GM12878 (cell line): ENCODE data around the gene ABCA4. TPM values are rescaled to one million over a fixed set of nuclear protein-coding genes. Genes with fewer than 3 reads are reported as not detected.

Experiments
- ATAC-seq: fragments of 200-7000 bp; cut with Tn5 transposase; 3 replicates; pipeline ENCODE4 v1.9.1; 2020; ENCODE audit warnings: mild to moderate bottlenecking, moderate library complexity
- BruUV-seq: library from RNA; stranded (reverse); fragments of 400-500 nt; replicated peaks from 2 replicates; lab custom pipeline; 2021; lab: Mats Ljungman, UMichigan
- CTCF ChIA-PET: fragments of 300-600 bp; sonication (Branson Sonifier 250); formaldehyde crosslinking; extraction: SDS; loops from one replicate; lab custom pipeline; 2021; ENCODE audit warnings: inconsistent platforms; lab: Yijun Ruan, JAX
- POLR2A ChIA-PET: fragments of 350-600 bp; formaldehyde crosslinking; extraction: SDS; loops from one replicate; lab custom pipeline; 2021; ENCODE audit warnings: inconsistent platforms; lab: Charles Lee
- RAD21 ChIA-PET: fragments of 300-600 bp; sonication (Branson Sonifier 250); formaldehyde crosslinking; loops from one replicate; lab custom pipeline; 2023; ENCODE audit warnings: antibody characterized with exemption; ENCODE audit not compliant: unreplicated experiment; lab: Charles Lee
- SMC1A ChIA-PET: fragments of 300-600 bp; sonication (Branson Sonifier 250); formaldehyde crosslinking; loops from one replicate; lab custom pipeline; 2023; ENCODE audit not compliant: unreplicated experiment, uncharacterized antibody; lab: Charles Lee
- DNase-seq: peaks from one replicate; pipeline ENCODE4 v3.0.0-alpha.2; 2011; ENCODE audit warnings: low read depth, low spot score
- FAIRE-seq: peaks from 3 replicates; lab custom pipeline; 2011; peaks lifted over from hg19 to GRCh38; lab: Jason Lieb, UNC
- H2AFZ ChIP-seq: 2 replicates; pipeline ENCODE4 v1.6.0; 2011; ENCODE audit warnings: low read depth, low read length, control low read depth; ENCODE audit not compliant: control insufficient read depth
- H3K27ac ChIP-seq: 2 replicates; pipeline ENCODE4 v1.5.1; 2011; ENCODE audit warnings: control low read depth; ENCODE audit not compliant: control insufficient read depth, insufficient read depth
- H3K27me3 ChIP-seq, 2 experiments: replicated peaks in 1 of 2; 2 replicates each; pipeline versions ENCODE4 v1.6.0 to v1.6.1; 2011; ENCODE audit warnings: low read length in 1 of 2; ENCODE audit not compliant: control insufficient read depth in 2 of 2, insufficient read depth in 2 of 2
- H3K36me3 ChIP-seq, 2 experiments: 2 replicates each; pipeline ENCODE4 v1.5.1; 2011; ENCODE audit warnings: low read length in 1 of 2; ENCODE audit not compliant: control insufficient read depth in 2 of 2, insufficient read depth in 2 of 2
- H3K4me1 ChIP-seq: 2 replicates; pipeline ENCODE4 v1.6.1; 2011; ENCODE audit warnings: mild to moderate bottlenecking, low read length, moderate library complexity, mixed read lengths; ENCODE audit not compliant: control insufficient read depth, insufficient read depth
- H3K4me2 ChIP-seq: 2 replicates; pipeline ENCODE4 v1.6.0; 2011; ENCODE audit warnings: control low read depth; ENCODE audit not compliant: control insufficient read depth, insufficient read depth
- H3K4me3 ChIP-seq: fragments of 200-600 bp; sonication (generic); 2 replicates; pipeline ENCODE4 v1.5.1; 2016
- H3K79me2 ChIP-seq: 2 replicates; pipeline ENCODE4 v1.6.0; 2011; ENCODE audit warnings: low read length; ENCODE audit not compliant: control insufficient read depth, insufficient read depth
- H3K9ac ChIP-seq: 2 replicates; pipeline ENCODE4 v1.8.0; 2011; ENCODE audit warnings: low read length, control low read depth, mixed read lengths; ENCODE audit not compliant: control insufficient read depth, insufficient read depth
- H3K9me3 ChIP-seq: replicated peaks from 3 replicates; pipeline ENCODE4 v1.5.1; 2011; ENCODE audit warnings: mild to moderate bottlenecking, low read length; ENCODE audit not compliant: control insufficient read depth, insufficient read depth
- H4K20me1 ChIP-seq: 2 replicates; pipeline ENCODE4 v1.6.0; 2011; ENCODE audit not compliant: control insufficient read depth, insufficient read depth
- PRDM15 ChIP-seq: fragments of 450-650 bp; formaldehyde crosslinking; IDR thresholded peaks from 2 replicates; pipeline ENCODE4 v1.4.0; 2020; ENCODE audit warnings: mild to moderate bottlenecking, moderate library complexity
- SP1 ChIP-seq: IDR thresholded peaks from one replicate; pipeline ENCODE4 v1.6.1; 2011; ENCODE audit warnings: low read depth, low read length
- ZBTB11 ChIP-seq: fragments of 450-650 bp; formaldehyde crosslinking; IDR thresholded peaks from 2 replicates; pipeline ENCODE4 v1.5.0; 2022; ENCODE audit warnings: mild to moderate bottlenecking, missing genetic modification characterization
- ZNF274 ChIP-seq: IDR thresholded peaks from one replicate; pipeline ENCODE4 v1.8.0; 2011; ENCODE audit not compliant: insufficient read length, insufficient read depth
- WGBS: methylation state at CpG from one replicate; pipeline ENCODE4 v1.1.6; 2016; ENCODE audit warnings: low lambda C conversion rate; ENCODE audit not compliant: insufficient replicate concordance, insufficient coverage; ENCODE audit errors: missing lambda C conversion rate; 5-methylcytosine and 5-hydroxymethylcytosine counted together
- in situ Hi-C: fragments of 300-500 bp; cut with MboI; formaldehyde crosslinking; loops from 9 replicates; pipeline ENCODE4 v1.14.3; 2018; ENCODE audit warnings: mixed read lengths
- intact Hi-C: fragments of 100-400 bp; cut with micrococcal nuclease; formaldehyde crosslinking; loops from one replicate; pipeline ENCODE4 v1.14.2; 2022; ENCODE audit not compliant: unreplicated experiment
- polyA plus RNA-seq, 11 experiments: library from polyadenylated mRNA; depleted of rRNA in 4 of 11; unstranded in 6 of 11; stranded (reverse) in 5 of 11; fragments of >200 nt; fragmentation: Nextera tagmentation in 4 of 11; fragmentation: Illumina TruSeq in 1 of 11; extraction: Ambion mirVana in 4 of 11; extraction: Trizol in 1 of 11; gene quantifications; 1 replicate in 1 of 11; 2 replicates in 10 of 11; pipeline versions ENCODE4 v1.2.1 to v1.2.3, GENCODE V29; 2011 to 2016; ENCODE audit warnings: inconsistent platforms in 2 of 11, missing spikeins in 2 of 11, low read depth in 1 of 11
- total RNA-seq, 4 experiments: library from RNA; depleted of rRNA in 3 of 4; stranded (reverse); fragments of >200 nt in 3 of 4; fragmentation: Illumina TruSeq in 1 of 4; extraction: Trizol in 1 of 4; gene quantifications; 2 replicates each; pipeline versions ENCODE4 v1.2.1 to v1.2.3, GENCODE V29; 2013 to 2021
- TF ChIP-seq, protein P1 (sequence below): IDR thresholded peaks from 2 replicates; pipeline ENCODE4 v1.6.1; 2011; ENCODE audit warnings: low read depth, low read length, improper control_type of control experiment, borderline replicate concordance
- TF ChIP-seq, protein P2 (sequence below): IDR thresholded peaks from 2 replicates; pipeline ENCODE4 v1.6.1; 2012; ENCODE audit warnings: low read depth, low read length, improper control_type of control experiment

ABCA4 gene
- total and polyA plus RNA-seq, 10 of the 15 experiments (the other 5 are each of a cell fraction or from before 2014, with no cell fraction given): 0.03 to 0.28 (median 0.11) TPM; not detected in 3

- H4K20me1 ChIP-seq: no peaks in the 10 kb centered on the region; the same call in 1 of the 2 replicates
- no peak overlapping the region for H3K9ac ChIP-seq
- no peak for ATAC-seq
- TF ChIP-seq PRDM15 (CRISPR knock-in tag) (no peak), ZNF274 (no peak), ZBTB11 (CRISPR knock-in tag) (no peak), SP1 (no peak)
- TF ChIP-seq, protein P1, sequence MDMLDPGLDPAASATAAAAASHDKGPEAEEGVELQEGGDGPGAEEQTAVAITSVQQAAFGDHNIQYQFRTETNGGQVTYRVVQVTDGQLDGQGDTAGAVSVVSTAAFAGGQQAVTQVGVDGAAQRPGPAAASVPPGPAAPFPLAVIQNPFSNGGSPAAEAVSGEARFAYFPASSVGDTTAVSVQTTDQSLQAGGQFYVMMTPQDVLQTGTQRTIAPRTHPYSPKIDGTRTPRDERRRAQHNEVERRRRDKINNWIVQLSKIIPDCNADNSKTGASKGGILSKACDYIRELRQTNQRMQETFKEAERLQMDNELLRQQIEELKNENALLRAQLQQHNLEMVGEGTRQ: no peak
- TF ChIP-seq, protein P2, sequence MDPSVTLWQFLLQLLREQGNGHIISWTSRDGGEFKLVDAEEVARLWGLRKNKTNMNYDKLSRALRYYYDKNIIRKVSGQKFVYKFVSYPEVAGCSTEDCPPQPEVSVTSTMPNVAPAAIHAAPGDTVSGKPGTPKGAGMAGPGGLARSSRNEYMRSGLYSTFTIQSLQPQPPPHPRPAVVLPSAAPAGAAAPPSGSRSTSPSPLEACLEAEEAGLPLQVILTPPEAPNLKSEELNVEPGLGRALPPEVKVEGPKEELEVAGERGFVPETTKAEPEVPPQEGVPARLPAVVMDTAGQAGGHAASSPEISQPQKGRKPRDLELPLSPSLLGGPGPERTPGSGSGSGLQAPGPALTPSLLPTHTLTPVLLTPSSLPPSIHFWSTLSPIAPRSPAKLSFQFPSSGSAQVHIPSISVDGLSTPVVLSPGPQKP: no peak
- no peaks in the 10 kb centered on the region for H3K4me1 ChIP-seq
- H3K27me3 ChIP-seq: no peaks in the 10 kb centered on the region
- intact Hi-C loops (no loop called here), in situ Hi-C loops (no loop called here)
- no peak overlapping the region for H3K27ac ChIP-seq
- no peaks in the 10 kb centered on the region for H3K79me2 ChIP-seq
- no TSS peak for BruUV-seq
- no peak overlapping the region for H3K4me2 ChIP-seq
- no peak for DNase-seq
- H3K36me3 ChIP-seq: no peaks in the 10 kb centered on the region
- ChIA-PET RAD21 (no interaction called here), POLR2A (no interaction called here), CTCF (interaction anchor here (1.4 to 3.0 kb wide), 3 partner anchors 10 to 263 kb away, joined by 6 to 18 read pairs (median 8); no protein-coding TSS in a partner anchor), SMC1A (interaction anchor here (0.8 to 1.0 kb wide), 2 partner anchors 34 to 227 kb away, joined by 3 to 4 read pairs; no protein-coding TSS in a partner anchor)
- H3K4me3 ChIP-seq: no peak overlapping the region
- WGBS: 0% methylated on average over 2 of the region's 2 CpGs
- no peak for FAIRE-seq
- no peak overlapping the region for H2AFZ ChIP-seq
- H3K9me3 ChIP-seq: no peaks in the 10 kb centered on the region
Measured at GRCh38 chr1:94071976-94072375, 49.0 kb downstream of the ABCA4 start.
